ENCODE results near the gene LMNTD1.

LMNTD1 gene

GRCh38 chr12:25585662-25586061, 32.6 kb upstream of the LMNTD1 start:
- H3K9ac ChIP-seq (ENCODE audit: insufficient read length): no peak overlapping the region
- no peak overlapping the region for H3K27ac ChIP-seq
- DNase-seq (ENCODE audit: low read depth, low spot score): no peak
- no peak for TF ChIP-seq FOXP2 (optimal IDR thresholded peaks at IDR 0.05; ENCODE audit: control extremely low read depth, extremely low read length, insufficient read depth)
- no peak for TF ChIP-seq POLR2AphosphoS5 (IDR thresholded peaks at IDR 0.05; ENCODE audit: borderline replicate concordance, low read depth, low read length)
- TF ChIP-seq EZH2 (IDR thresholded peaks at IDR 0.05): no peak
- H3K4me3 ChIP-seq: no peak overlapping the region
- H3K9me3 ChIP-seq (ENCODE audit: low read depth, low read length): no peaks in the 10 kb centered on the region
- no peaks in the 10 kb centered on the region for H3K36me3 ChIP-seq (ENCODE audit: insufficient read depth, low read length)

GRCh38 chr12:25585021-25585523, 32.0 kb upstream of the LMNTD1 start:
- Histone ChIP-seq H3K27ac (no peak overlapping the region), H3K9ac (ENCODE audit: insufficient read length) (no peak overlapping the region), H3K9me3 (ENCODE audit: low read depth, low read length) (no peaks in the 10 kb centered on the region), H3K4me3 (no peak overlapping the region), H3K36me3 (ENCODE audit: insufficient read depth, low read length) (no peaks in the 10 kb centered on the region)
- TF ChIP-seq POLR2AphosphoS5 (IDR thresholded peaks at IDR 0.05; ENCODE audit: borderline replicate concordance, low read depth, low read length) (no peak), EZH2 (IDR thresholded peaks at IDR 0.05) (no peak), FOXP2 (optimal IDR thresholded peaks at IDR 0.05; ENCODE audit: control extremely low read depth, extremely low read length, insufficient read depth) (no peak)
- DNase-seq (ENCODE audit: low read depth, low spot score): no peak

GRCh38 chr12:25584596-25584995, 31.5 kb upstream of the LMNTD1 start:
- TF ChIP-seq EZH2 (IDR thresholded peaks at IDR 0.05): no peak
- no peak for TF ChIP-seq POLR2AphosphoS5 (IDR thresholded peaks at IDR 0.05; ENCODE audit: borderline replicate concordance, low read depth, low read length)
- TF ChIP-seq FOXP2 (optimal IDR thresholded peaks at IDR 0.05; ENCODE audit: control extremely low read depth, extremely low read length, insufficient read depth): no peak
- no peak for DNase-seq (ENCODE audit: low read depth, low spot score)
- Histone ChIP-seq H3K9me3 (ENCODE audit: low read depth, low read length) (no peaks in the 10 kb centered on the region), H3K27ac (no peak overlapping the region), H3K9ac (ENCODE audit: insufficient read length) (no peak overlapping the region), H3K36me3 (ENCODE audit: insufficient read depth, low read length) (no peaks in the 10 kb centered on the region), H3K4me3 (no peak overlapping the region)

GRCh38 chr12:25583545-25583944, 30.5 kb upstream of the LMNTD1 start:
- Histone ChIP-seq H3K9me3 (ENCODE audit: low read depth, low read length) (no peaks in the 10 kb centered on the region), H3K4me3 (no peak overlapping the region), H3K9ac (ENCODE audit: insufficient read length) (no peak overlapping the region), H3K27ac (no peak overlapping the region), H3K36me3 (ENCODE audit: insufficient read depth, low read length) (no peaks in the 10 kb centered on the region)
- TF ChIP-seq POLR2AphosphoS5 (IDR thresholded peaks at IDR 0.05; ENCODE audit: borderline replicate concordance, low read depth, low read length) (no peak), EZH2 (IDR thresholded peaks at IDR 0.05) (no peak), FOXP2 (optimal IDR thresholded peaks at IDR 0.05; ENCODE audit: control extremely low read depth, extremely low read length, insufficient read depth) (no peak)
- DNase-seq (ENCODE audit: low read depth, low spot score): no peak

GRCh38 chr12:25581067-25581466, 28.0 kb upstream of the LMNTD1 start:
- Histone ChIP-seq H3K36me3 (ENCODE audit: insufficient read depth, low read length) (no peaks in the 10 kb centered on the region), H3K27ac (no peak overlapping the region), H3K4me3 (no peak overlapping the region), H3K9me3 (ENCODE audit: low read depth, low read length) (no peaks in the 10 kb centered on the region), H3K9ac (ENCODE audit: insufficient read length) (no peak overlapping the region)
- TF ChIP-seq EZH2 (IDR thresholded peaks at IDR 0.05): no peak
- TF ChIP-seq POLR2AphosphoS5 (IDR thresholded peaks at IDR 0.05; ENCODE audit: borderline replicate concordance, low read depth, low read length): no peak
- no peak for TF ChIP-seq FOXP2 (optimal IDR thresholded peaks at IDR 0.05; ENCODE audit: control extremely low read depth, extremely low read length, insufficient read depth)
- no peak for DNase-seq (ENCODE audit: low read depth, low spot score)

GRCh38 chr12:25578411-25579143, 25.5 kb upstream of the LMNTD1 start:
- Histone ChIP-seq H3K9ac (ENCODE audit: insufficient read length) (no peak overlapping the region), H3K36me3 (ENCODE audit: insufficient read depth, low read length) (no peaks in the 10 kb centered on the region), H3K27ac (no peak overlapping the region), H3K9me3 (ENCODE audit: low read depth, low read length) (no peaks in the 10 kb centered on the region), H3K4me3 (no peak overlapping the region)
- no peak for DNase-seq (ENCODE audit: low read depth, low spot score)
- TF ChIP-seq EZH2 (IDR thresholded peaks at IDR 0.05): no peak
- TF ChIP-seq POLR2AphosphoS5 (IDR thresholded peaks at IDR 0.05; ENCODE audit: borderline replicate concordance, low read depth, low read length): no peak
- TF ChIP-seq FOXP2 (optimal IDR thresholded peaks at IDR 0.05; ENCODE audit: control extremely low read depth, extremely low read length, insufficient read depth): no peak

- TF ChIP-seq FOXP2 (optimal IDR thresholded peaks at IDR 0.05; ENCODE audit: control extremely low read depth, extremely low read length, insufficient read depth) (no peak), EZH2 (IDR thresholded peaks at IDR 0.05) (no peak), POLR2AphosphoS5 (IDR thresholded peaks at IDR 0.05; ENCODE audit: borderline replicate concordance, low read depth, low read length) (no peak)
- no peak overlapping the region for H3K9ac ChIP-seq (ENCODE audit: insufficient read length)
Measured at GRCh38 chr12:25574761-25575160, 21.7 kb upstream of the LMNTD1 start.

GRCh38 chr12:25573346-25573745, 20.3 kb upstream of the LMNTD1 start:
- Histone ChIP-seq H3K9me3 (ENCODE audit: low read depth, low read length) (no peaks in the 10 kb centered on the region), H3K27ac (no peak overlapping the region), H3K36me3 (ENCODE audit: insufficient read depth, low read length) (no peaks in the 10 kb centered on the region), H3K9ac (ENCODE audit: insufficient read length) (no peak overlapping the region), H3K4me3 (no peak overlapping the region)
- no peak for DNase-seq (ENCODE audit: low read depth, low spot score)
- TF ChIP-seq FOXP2 (optimal IDR thresholded peaks at IDR 0.05; ENCODE audit: control extremely low read depth, extremely low read length, insufficient read depth): no peak

More at GRCh38 chr12:25574761-25575160, 21.7 kb upstream of the LMNTD1 start:
- Histone ChIP-seq H3K9me3 (ENCODE audit: low read depth, low read length) (no peaks in the 10 kb centered on the region), H3K27ac (no peak overlapping the region), H3K36me3 (ENCODE audit: insufficient read depth, low read length) (no peaks in the 10 kb centered on the region), H3K4me3 (no peak overlapping the region)
- no peak for DNase-seq (ENCODE audit: low read depth, low spot score)

GRCh38 chr12:25570418-25570817, 17.3 kb upstream of the LMNTD1 start:
- Histone ChIP-seq H3K27ac (no peak overlapping the region), H3K4me3 (no peak overlapping the region), H3K9ac (ENCODE audit: insufficient read length) (no peak overlapping the region), H3K36me3 (ENCODE audit: insufficient read depth, low read length) (no peaks in the 10 kb centered on the region), H3K9me3 (ENCODE audit: low read depth, low read length) (no peaks in the 10 kb centered on the region)
- no peak for DNase-seq (ENCODE audit: low read depth, low spot score)
- TF ChIP-seq POLR2AphosphoS5 (IDR thresholded peaks at IDR 0.05; ENCODE audit: borderline replicate concordance, low read depth, low read length): no peak
- no peak for TF ChIP-seq EZH2 (IDR thresholded peaks at IDR 0.05)
- TF ChIP-seq FOXP2 (optimal IDR thresholded peaks at IDR 0.05; ENCODE audit: control extremely low read depth, extremely low read length, insufficient read depth): no peak

All from SK-N-MC (cell line).